Measurements from ENCODE around the gene SIPA1L3.

SIPA1L3 gene

DNA sequence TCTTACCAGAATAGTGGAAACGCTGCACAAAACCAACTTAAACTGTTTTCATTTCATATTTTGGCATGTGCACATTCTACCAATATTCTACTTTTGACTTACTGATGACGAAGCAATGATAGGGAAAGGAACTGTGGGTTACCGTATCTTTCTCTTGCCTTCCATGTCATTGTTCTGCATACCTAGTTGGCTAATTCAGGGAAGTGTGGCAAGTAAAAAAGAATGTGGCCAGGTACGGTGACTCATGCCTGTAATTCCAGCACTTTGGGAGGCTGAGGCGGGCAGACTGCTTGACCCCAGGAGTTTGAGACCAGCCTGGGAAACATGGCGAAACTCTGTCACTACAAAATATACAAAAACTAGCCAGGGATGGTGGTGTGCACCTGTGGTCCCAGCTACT, 108.2 kb downstream of the SIPA1L3 start:
- Histone ChIP-seq H3K9me3 (ENCODE audit: control insufficient read depth, insufficient read depth, low read length) (no peaks in the 10 kb centered on the region), H3K9ac (ENCODE audit: low read depth, low read length) (no peak overlapping the region), H3K36me3 (ENCODE audit: insufficient read depth, low read length) (no peaks in the 10 kb centered on the region), H3K4me1 (ENCODE audit: insufficient read depth, low read length) (peaks cover 15% of the 10 kb centered on the region; the same call in 1 of the 2 replicates)

DNA sequence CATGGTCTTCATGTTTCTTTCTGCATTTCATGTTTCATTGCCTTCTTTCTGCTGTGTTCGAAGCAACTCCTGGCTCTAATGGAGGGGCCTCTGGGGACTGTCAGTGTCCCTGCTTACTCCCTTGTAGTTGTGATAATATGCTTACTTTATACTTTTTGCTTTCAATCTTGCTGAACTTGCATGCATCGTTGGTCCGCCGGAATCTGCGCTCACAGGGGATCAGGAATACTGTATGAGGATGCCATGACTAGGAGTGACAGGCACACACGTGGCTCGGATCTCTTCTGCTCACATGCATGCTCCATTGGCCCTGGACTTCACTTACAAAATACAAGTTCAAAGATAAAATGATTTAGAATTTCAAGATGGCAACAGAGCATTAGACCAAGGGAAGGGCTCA, 108.8 kb downstream of the SIPA1L3 start:
- peaks cover 15% of the 10 kb centered on the region; the same call in 1 of the 2 replicates for H3K4me1 ChIP-seq (ENCODE audit: insufficient read depth, low read length)
- H3K9me3 ChIP-seq (ENCODE audit: control insufficient read depth, insufficient read depth, low read length), result no peaks in the 10 kb centered on the region
- no peak overlapping the region for H3K9ac ChIP-seq (ENCODE audit: low read depth, low read length)
- H3K36me3 ChIP-seq (ENCODE audit: insufficient read depth, low read length), result no peaks in the 10 kb centered on the region

DNA sequence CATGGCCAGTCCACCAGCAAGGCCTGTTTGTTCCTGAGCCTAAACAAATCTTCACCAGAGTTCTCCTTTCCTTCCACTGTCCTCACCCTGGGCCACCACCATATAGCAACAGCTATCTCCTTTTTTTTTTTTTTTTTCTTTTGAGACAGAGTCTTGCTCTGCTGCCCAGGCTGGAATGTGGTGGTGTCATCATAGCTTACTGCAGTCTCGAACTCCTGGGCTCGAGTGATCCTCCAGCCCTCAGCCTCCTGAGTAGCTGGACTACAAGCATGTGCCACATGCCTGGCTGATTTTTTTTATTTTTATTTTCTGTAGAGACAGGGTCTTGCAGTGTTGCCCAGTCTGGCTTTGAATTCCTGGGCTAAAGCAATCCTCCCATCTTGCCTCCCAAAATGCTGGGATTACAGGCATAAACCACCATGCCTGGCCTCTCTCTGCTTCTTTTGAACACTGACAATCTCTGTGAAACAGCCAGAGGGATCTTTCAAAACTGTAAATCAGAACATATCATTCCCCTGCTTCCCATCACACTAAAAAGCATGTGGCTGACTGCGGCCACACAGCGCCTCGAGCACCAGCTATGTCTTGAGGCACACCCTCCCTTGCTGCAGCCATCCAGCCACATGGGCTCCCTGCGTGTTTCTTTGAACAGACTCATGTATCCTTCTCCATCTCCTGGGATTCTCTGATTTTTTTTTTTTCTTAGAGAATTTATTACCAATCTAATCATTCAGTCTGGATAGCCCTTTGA, 110.6 kb downstream of the SIPA1L3 start:
- H3K4me1 ChIP-seq (ENCODE audit: insufficient read depth, low read length), result peaks cover 7% of the 10 kb centered on the region; the same call in 1 of the 2 replicates
- no peaks in the 10 kb centered on the region for H3K9me3 ChIP-seq (ENCODE audit: control insufficient read depth, insufficient read depth, low read length)
- H3K9ac ChIP-seq (ENCODE audit: low read depth, low read length), result no peak overlapping the region
- no peaks in the 10 kb centered on the region for H3K36me3 ChIP-seq (ENCODE audit: insufficient read depth, low read length)

DNA sequence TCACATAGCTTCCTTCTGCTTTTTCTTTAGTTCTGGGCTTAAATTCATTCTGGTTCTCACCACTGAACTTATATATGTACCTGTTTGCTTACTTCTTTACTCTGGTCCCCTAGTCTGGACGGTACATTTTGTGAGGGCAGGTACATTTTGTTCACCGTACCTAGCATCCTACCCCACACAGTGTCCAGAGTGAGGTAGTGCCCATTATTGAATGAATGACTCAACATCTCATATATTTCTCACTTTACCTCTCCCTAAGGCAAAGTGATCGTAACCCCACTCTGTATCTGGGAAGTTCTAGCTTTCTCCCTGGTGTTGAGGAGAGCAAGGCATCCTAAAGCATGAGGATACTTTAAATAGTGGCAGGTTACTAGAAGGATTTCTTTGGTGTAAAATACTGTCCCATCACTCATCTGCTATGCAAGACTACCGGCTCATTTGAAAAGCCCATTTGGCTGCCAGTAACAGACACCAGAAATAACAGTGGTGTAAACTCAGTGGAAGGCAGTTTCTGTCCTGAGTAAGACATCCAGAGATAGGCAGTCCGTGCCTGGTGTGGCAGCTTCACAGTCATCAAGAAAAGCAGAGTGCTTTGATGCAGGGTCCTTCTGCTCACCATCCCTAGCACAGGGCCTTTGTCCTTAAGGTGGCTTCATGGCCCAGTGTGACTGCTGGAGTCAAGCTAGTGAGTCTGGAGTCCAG, 111.8 kb downstream of the SIPA1L3 start:
- Histone ChIP-seq H3K9ac (ENCODE audit: low read depth, low read length) (no peak overlapping the region), H3K36me3 (ENCODE audit: insufficient read depth, low read length) (no peaks in the 10 kb centered on the region), H3K9me3 (ENCODE audit: control insufficient read depth, insufficient read depth, low read length) (no peaks in the 10 kb centered on the region), H3K4me1 (ENCODE audit: insufficient read depth, low read length) (peaks cover 3% of the 10 kb centered on the region; the same call in 1 of the 2 replicates)

DNA sequence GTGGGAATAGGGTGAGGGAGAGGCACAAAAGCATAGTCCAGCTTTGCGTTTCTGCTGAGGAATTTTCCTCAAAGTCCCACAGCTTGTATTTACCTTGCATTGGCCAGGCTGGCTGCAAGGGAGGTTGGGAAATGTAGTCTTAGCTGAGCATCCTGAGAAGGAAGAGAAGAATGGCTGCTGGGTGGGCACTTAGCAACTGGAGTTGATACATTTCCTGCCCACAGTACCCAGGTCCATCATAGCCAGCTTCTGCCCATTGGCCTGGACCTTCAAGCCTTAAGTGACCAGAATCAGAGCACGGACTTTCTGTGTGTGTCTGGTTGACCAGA, 112.4 kb downstream of the SIPA1L3 start:
- no peak overlapping the region for H3K9ac ChIP-seq (ENCODE audit: low read depth, low read length)
- H3K9me3 ChIP-seq (ENCODE audit: control insufficient read depth, insufficient read depth, low read length), result no peaks in the 10 kb centered on the region
- peaks cover 3% of the 10 kb centered on the region; the same call in 1 of the 2 replicates for H3K4me1 ChIP-seq (ENCODE audit: insufficient read depth, low read length)
- H3K36me3 ChIP-seq (ENCODE audit: insufficient read depth, low read length), result no peaks in the 10 kb centered on the region

DNA sequence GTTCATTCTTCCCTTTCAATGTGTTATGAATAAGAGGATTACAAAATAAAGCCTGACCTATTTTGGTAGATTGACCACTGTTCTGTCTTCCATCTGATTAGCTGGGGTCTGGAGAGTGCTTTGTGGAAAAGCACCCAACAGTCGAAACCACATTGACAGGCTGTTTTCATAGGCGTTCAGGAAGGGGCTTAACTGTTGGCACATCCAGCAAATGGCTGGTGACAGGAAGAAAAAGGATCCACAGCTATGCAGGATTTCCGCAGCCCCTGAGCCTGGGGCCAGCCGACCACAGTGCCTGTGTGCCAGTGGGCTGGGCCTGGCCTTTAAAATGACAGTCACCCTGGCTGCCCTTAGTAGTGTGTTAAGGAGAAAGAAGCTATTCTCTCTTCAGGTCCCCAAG, 113.3 kb downstream of the SIPA1L3 start:
- no peaks in the 10 kb centered on the region for H3K36me3 ChIP-seq (ENCODE audit: insufficient read depth, low read length)
- H3K9me3 ChIP-seq (ENCODE audit: control insufficient read depth, insufficient read depth, low read length), result no peaks in the 10 kb centered on the region
- 0 out of 2 replicates have a peak, but pooled peaks cover 3% of the 10 kb centered on the region for H3K4me1 ChIP-seq (ENCODE audit: insufficient read depth, low read length)
- no peak overlapping the region for H3K9ac ChIP-seq (ENCODE audit: low read depth, low read length)

DNA sequence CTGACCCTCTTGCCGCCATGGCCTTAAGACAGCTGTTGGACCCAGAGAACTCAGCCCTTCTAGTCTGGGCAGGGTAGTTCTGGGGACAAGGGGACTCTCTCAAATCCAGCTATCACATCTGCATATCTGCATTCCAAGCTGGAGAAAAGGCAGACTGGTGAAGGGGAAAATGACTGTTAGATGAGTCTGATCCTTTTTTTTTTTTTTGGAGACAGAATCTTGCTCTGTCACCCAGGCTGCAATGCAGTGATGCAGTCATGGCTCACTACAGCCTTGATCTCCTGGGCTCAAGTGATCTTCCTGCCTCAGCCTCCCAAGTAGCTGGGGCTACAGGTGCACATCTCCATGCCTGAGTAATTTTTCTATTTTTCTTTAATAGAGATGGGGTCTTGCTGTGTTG, 114.3 kb downstream of the SIPA1L3 start:
- Histone ChIP-seq H3K9me3 (ENCODE audit: control insufficient read depth, insufficient read depth, low read length) (no peaks in the 10 kb centered on the region), H3K36me3 (ENCODE audit: insufficient read depth, low read length) (no peaks in the 10 kb centered on the region), H3K9ac (ENCODE audit: low read depth, low read length) (no peak overlapping the region), H3K4me1 (ENCODE audit: insufficient read depth, low read length) (0 out of 2 replicates have a peak, but pooled peaks cover 3% of the 10 kb centered on the region)

DNA sequence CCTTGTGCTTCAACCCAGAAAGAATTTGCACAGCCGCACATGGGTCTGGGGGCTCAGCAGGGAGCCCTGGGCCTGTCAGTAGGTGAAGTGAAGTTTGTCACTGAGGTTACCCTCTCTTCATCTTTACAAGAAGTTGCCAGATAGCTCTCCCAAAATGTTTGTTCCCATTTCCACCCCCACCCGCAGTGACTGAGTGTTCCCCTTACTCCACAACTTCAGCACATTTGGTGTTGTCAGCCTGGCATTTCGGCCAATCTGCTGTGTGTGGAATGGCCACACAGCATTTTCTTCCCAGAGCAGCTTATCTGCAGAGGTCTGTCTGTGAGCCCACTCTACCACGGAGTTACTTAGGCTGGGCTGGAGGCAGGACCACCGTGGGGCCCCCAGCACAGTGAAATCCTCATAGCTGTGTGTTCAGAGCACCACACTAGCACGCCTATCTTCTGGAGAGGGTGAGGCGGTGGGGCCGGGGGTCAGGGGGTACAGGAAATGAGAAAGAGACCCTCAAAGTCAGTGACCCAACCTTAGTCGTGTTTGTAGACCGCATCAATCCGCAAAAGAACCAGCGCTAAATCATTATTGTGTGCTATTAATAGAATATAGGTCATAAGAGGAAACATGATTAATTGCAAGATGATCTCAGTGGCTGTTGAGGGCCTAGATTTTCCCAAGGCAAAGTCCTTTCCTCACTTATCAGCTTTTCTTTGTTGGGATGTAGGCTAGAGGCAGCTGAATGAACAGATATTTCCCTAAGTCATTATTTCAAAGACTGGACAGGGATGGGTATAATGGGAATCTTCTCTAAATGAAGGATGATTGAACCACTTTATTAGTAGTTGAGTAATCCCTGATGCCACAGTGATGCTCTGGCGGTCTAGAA, 116.0 kb downstream of the SIPA1L3 start:
- 0 out of 2 replicates have a peak, but pooled peaks cover 3% of the 10 kb centered on the region for H3K4me1 ChIP-seq (ENCODE audit: insufficient read depth, low read length)

DNA sequence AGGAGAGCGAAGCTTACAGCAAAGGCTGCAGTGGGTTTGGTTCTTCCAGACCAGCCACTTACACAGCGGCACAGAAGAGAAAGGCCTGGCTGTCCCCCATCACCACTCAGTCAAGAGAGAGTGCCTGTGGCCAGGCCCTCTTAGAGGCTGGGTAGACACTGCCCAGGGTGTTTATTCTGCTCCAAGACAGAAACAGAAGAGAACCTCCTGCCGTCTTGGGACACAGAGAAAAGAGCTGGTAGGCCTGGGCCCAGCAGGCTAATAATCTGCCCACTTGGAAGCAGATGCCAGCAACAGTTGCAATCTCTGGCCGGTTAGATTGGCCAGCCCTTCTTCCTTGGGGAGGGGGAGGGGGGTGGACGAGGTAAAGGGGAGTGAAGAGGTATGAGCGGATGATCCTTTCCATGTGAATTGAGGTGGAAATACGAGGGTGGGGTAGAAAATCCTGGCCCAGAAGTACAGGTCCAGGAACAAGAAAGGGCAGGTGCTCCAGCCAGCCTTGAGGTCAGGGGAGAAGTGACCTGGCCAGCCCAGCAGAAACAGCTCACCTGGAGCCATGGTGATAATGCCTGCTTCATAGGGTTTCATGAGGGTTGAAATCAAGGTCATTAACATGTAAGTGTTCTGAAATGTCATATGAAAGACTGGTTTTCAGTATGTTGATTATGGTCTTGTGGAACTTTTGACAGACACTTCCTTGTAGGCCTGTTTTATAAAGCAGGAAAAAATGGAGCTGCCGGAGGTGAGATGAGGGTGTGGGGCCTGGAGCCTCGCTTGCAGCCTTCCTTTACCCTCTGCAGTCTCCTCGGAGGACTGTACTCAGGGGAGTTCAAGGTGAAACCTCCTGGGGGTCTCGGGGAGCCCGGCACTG, 116.9 kb downstream of the SIPA1L3 start:
- Histone ChIP-seq H3K9ac (ENCODE audit: low read depth, low read length) (no peak overlapping the region), H3K36me3 (ENCODE audit: insufficient read depth, low read length) (no peaks in the 10 kb centered on the region; the same call in 1 of the 2 replicates), H3K4me1 (ENCODE audit: insufficient read depth, low read length) (0 out of 2 replicates have a peak, but pooled peaks cover 3% of the 10 kb centered on the region), H3K9me3 (ENCODE audit: control insufficient read depth, insufficient read depth, low read length) (no peaks in the 10 kb centered on the region)

More for the DNA sequence above, 116.0 kb downstream of the SIPA1L3 start:
- no peak overlapping the region for H3K9ac ChIP-seq (ENCODE audit: low read depth, low read length)
- no peaks in the 10 kb centered on the region; the same call in 1 of the 2 replicates for H3K36me3 ChIP-seq (ENCODE audit: insufficient read depth, low read length)
- no peaks in the 10 kb centered on the region for H3K9me3 ChIP-seq (ENCODE audit: control insufficient read depth, insufficient read depth, low read length)

DNA sequence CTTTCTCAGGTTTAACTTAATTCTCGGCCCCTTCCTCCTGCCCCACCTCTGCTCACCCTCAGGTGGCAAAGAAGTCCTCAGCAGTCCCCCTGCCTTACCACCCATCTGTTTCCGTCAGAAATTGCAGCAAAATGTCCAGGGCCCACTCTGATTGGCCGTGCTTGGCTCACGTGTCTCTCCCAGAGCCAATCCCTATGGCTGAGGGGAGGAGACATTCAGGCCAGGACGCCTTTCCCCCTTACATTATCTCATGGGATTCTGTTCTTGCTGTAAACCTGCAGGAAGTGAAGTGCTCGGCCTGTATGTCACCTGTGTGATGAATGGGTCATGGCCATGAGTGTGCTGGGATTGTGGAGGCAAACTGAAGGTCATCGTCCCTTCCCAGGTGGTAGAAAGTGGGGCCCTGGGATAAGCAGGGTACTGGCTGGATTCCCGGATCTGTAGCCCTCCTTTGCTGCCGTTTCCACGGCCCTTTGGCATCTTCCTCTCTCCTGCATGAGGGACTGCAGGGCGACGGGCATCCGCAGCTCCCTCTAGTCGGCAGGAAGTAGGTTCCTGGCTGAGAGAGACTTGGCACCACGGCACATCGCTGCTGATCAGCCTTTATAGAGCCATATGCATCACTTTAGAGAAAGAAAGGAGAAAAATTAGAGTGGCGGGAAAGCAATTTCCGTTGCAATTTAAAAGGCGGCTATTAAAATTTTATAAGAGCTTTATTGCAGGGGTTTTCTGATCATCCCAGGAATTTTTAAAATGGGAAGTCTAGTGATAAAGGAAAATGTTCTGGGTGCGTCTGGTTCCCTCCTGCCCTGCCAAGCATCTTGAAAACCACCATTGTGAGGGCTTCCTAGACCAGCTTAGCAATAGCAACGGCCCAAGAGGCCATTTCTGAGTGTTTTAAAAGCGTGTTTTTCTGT, 118.2 kb downstream of the SIPA1L3 start:
- no peaks in the 10 kb centered on the region for H3K9me3 ChIP-seq (ENCODE audit: control insufficient read depth, insufficient read depth, low read length)
- no peaks in the 10 kb centered on the region; the same call in 1 of the 2 replicates for H3K36me3 ChIP-seq (ENCODE audit: insufficient read depth, low read length)
- no peak overlapping the region for H3K9ac ChIP-seq (ENCODE audit: low read depth, low read length)
- no peaks in the 10 kb centered on the region for H3K4me1 ChIP-seq (ENCODE audit: insufficient read depth, low read length)

DNA sequence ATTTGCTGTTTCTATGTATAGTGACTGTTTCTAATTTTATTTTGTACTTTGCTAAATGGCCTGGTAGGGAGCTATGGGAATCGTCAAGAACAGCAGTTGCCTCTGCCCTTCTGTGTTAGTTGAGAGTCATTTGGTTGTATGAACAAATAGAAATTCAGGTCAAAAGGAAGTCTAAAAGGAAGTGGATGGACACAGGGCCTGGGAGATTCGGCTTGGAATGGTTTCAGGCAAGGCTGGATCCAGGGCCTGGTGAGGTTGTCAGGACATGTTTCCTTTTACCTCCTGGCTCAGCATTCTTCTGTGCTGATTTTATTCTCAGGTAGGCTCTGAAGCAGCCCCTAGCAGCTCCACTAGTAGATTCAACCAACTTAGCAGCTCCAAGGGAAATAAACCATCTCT, 118.9 kb downstream of the SIPA1L3 start:
- Histone ChIP-seq H3K9me3 (ENCODE audit: control insufficient read depth, insufficient read depth, low read length) (no peaks in the 10 kb centered on the region), H3K9ac (ENCODE audit: low read depth, low read length) (no peak overlapping the region), H3K36me3 (ENCODE audit: insufficient read depth, low read length) (no peaks in the 10 kb centered on the region; the same call in 1 of the 2 replicates), H3K4me1 (ENCODE audit: insufficient read depth, low read length) (no peaks in the 10 kb centered on the region)

DNA sequence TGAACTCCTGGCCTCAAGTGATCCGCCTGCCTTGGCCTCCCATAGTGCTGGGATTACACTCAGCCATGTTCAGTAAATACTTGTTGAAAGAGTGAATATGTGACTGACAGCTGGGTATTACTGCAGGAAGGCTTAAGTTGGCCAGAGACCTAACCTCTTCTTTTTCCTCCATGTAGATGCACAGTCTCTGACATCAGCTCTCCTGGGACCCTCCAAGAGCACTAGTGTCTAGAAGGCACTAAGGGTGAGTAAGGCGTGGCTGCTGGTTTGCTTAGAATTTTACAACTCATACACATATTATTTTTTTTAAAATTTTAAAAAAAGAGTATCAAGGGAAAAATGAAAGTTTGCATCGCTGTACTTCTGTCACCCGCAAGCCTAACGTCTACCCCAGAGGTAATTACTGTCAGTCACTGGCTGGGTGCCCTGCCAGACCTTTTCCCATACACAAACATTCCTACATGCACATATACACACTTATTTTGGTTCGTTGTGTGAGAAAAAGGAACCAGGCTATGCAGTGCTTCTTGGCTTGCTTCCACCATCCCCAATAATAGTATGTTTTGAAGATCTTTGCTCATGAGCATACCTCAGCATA, 122.0 kb downstream of the SIPA1L3 start:
- Histone ChIP-seq H3K36me3 (ENCODE audit: insufficient read depth, low read length) (no peaks in the 10 kb centered on the region; the same call in 1 of the 2 replicates), H3K9ac (ENCODE audit: low read depth, low read length) (no peak overlapping the region), H3K4me1 (ENCODE audit: insufficient read depth, low read length) (peaks cover 1% of the 10 kb centered on the region; the same call in 1 of the 2 replicates), H3K9me3 (ENCODE audit: control insufficient read depth, insufficient read depth, low read length) (no peaks in the 10 kb centered on the region)
